Measurements from ENCODE around the gene ZNF24. TPM values are rescaled to one million over a fixed set of nuclear protein-coding genes. Genes with fewer than 3 reads are reported as not detected.

ZNF24 gene
- total and polyA plus RNA-seq, 10 donors = 13.4 to 64.3 (median 50.8) TPM

DNA sequence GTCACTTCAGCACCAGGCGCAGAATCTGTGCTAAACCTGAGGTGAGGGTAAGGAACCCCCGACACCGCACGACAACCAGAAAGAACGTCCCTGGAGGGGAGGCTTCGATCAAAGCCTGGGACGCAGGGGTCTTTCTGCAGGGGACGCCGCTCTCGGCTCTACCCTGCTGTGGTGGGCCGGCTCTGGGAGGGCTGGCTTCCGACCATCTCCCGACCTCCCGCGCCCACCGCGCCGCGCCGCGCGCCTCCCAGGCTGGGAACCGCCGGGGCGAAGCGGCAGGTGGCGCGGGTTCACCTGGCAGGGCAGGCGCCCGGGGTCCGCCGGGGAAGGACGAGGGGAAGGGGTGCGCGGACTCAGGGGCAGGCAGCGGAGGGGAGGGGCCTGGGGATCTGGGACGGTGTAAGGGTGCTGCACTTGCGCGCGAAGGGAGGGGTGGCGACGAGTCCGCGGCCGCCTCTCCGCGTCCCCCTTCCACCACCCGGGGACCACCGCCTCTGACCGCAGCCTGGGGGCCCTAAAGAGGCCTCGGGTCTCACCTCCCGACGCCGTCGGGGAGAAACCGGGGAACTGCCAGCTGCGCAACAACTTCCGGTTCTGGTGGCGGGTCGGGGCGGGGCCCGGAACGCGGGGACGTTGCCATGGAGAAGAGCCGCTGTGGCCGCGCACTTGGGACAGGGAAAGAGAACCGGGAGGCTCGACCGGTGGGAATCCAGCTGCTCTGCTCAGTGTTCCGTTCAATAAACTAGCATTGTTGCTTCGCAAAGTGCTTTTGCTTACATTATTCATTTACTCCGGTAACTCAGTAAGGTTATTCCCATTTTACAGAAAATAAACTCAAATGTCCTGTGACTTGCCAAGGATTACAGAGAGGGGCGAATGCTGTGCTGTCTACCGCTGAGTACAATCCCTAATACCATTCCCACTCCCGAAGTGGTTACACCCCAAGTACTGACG lies 32.8 kb upstream of the ZNF24 start, which contains the start of gene ZNF396:
Gene ZNF396, minus strand, starts transcription at position 596 of the 954 bp plus-strand sequence. CDS start 3,045 bp downstream, outside the sequence.
- peaks cover 4 to 19% (median 13%) of the 10 kb centered on the region in 6 donors for H3K4me1 ChIP-seq
- 3 to 6% (median 4%) methylated on average over 40 to 78 of the region's 78 CpGs for WGBS, 5 donors
- H3K27me3 ChIP-seq (replicated peaks in 1 of 7) = no peaks in the 10 kb centered on the region
- H3K36me3 ChIP-seq = no peaks in the 10 kb centered on the region
- DNase-seq = peak; percentile 95
- TF ChIP-seq POLR2AphosphoS5 (IDR thresholded peaks at IDR 0.05) (peak; percentile 48 to 81 (median 75)), POLR2A (IDR thresholded peaks at IDR 0.05) (no peak)
- peak within 1 kb of the TSS; percentile 75 to 98 (median 90) for H3K4me3 ChIP-seq
- peak within 1 kb of the TSS in 7 of 8 donors; percentile 10 to 91 (median 76) for H3K27ac ChIP-seq
- intact Hi-C loops (cut with DNase I; ENCODE audit: low total_unique reads) = no loop called here
- peaks cover 0 to 2% (median 0%) of the 10 kb centered on the region in 8 donors for H3K9me3 ChIP-seq

GRCh38 chr18:35376393-35376741 lies 32.1 kb upstream of the ZNF24 start:
- intact Hi-C loops (cut with DNase I; ENCODE audit: low total_unique reads) = no loop called here
- peak; percentile 90 for DNase-seq
- Histone ChIP-seq H3K4me1 (peaks cover 4 to 19% (median 13%) of the 10 kb centered on the region in 6 donors), H3K9me3 (no peaks in the 10 kb centered on the region), H3K36me3 (no peaks in the 10 kb centered on the region), H3K27ac (peak overlapping the region in 5 of 8 donors; percentile 75 to 91 (median 80)), H3K4me3 (peak overlapping the region; percentile 75 to 98 (median 90)), H3K27me3 (replicated peaks in 1 of 7) (no peaks in the 10 kb centered on the region)
- TF ChIP-seq CTCF (IDR thresholded peaks at IDR 0.05 in 8 of 11, conservative IDR thresholded peaks at IDR 0.05 in 3 of 11) (peak in 3 of 11 experiments; percentile 9 to 31 (median 19)), POLR2A (IDR thresholded peaks at IDR 0.05) (no peak), POLR2AphosphoS5 (IDR thresholded peaks at IDR 0.05) (peak in 2 of 3 donors; percentile 29 to 61)
- WGBS, 5 donors = 7 to 13% (median 10%) methylated on average over 6 to 13 of the region's 13 CpGs

DNA sequence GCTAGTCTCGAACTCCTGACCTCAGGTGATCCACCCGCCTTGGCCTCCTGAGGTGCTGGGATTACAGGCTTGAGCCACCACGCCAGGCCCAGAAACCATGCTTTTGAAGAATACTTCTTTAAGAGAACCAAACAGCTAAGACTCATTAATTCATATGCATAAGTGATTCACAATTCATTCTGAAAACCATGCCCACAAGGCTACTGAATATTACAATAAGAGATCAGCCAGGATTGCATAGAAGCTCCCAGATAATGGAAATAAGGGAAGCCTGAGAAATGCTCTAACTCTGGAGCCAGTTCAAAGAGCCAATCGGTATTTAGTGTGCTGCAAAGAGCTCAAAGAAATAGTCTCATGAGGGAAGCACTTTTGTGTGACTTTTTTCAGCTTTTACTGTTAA lies 30.5 kb upstream of the ZNF24 start:
- Histone ChIP-seq H3K27ac (no peak overlapping the region), H3K9me3 (no peaks in the 10 kb centered on the region), H3K36me3 (no peaks in the 10 kb centered on the region), H3K27me3 (replicated peaks in 1 of 7) (no peaks in the 10 kb centered on the region), H3K4me1 (peaks cover 4 to 19% (median 13%) of the 10 kb centered on the region in 6 donors), H3K4me3 (no peak overlapping the region)
- intact Hi-C loops (cut with DNase I; ENCODE audit: low total_unique reads) = no loop called here
- no peak for DNase-seq
- no peak for TF ChIP-seq POLR2AphosphoS5 (IDR thresholded peaks at IDR 0.05)
- 90 to 98% (median 96%) methylated on average over 4 of the region's 4 CpGs for WGBS, 5 donors

- TF ChIP-seq CTCF (IDR thresholded peaks at IDR 0.05 in 8 of 11, conservative IDR thresholded peaks at IDR 0.05 in 3 of 11) (no peak), POLR2A (IDR thresholded peaks at IDR 0.05) (no peak), POLR2AphosphoS5 (IDR thresholded peaks at IDR 0.05) (no peak)
- no peak for DNase-seq
- no peaks in the 10 kb centered on the region for H3K9me3 ChIP-seq
- no peaks in the 10 kb centered on the region for H3K27me3 ChIP-seq (replicated peaks in 1 of 7)
- no peak overlapping the region for H3K4me3 ChIP-seq
- peaks cover 0 to 9% (median 7%) of the 10 kb centered on the region in 6 donors for H3K4me1 ChIP-seq
- H3K36me3 ChIP-seq = peaks cover 0 to 8% (median 0%) of the 10 kb centered on the region in 6 donors
- intact Hi-C loops (cut with DNase I; ENCODE audit: low total_unique reads) = no loop called here
- WGBS, 5 donors = 78 to 92% (median 87%) methylated on average over 1 of the region's 1 CpG
- no peak overlapping the region for H3K27ac ChIP-seq
Measured at GRCh38 chr18:35371412-35372195, 27.4 kb upstream of the ZNF24 start.
